ENCODE data around the gene ABCC2.

Gene ABCC2

GRCh38 chr10:99775850-99776249 lies 6.6 kb upstream of the ABCC2 start:
- DNase-seq (ENCODE audit: low spot score) = no peak

DNA sequence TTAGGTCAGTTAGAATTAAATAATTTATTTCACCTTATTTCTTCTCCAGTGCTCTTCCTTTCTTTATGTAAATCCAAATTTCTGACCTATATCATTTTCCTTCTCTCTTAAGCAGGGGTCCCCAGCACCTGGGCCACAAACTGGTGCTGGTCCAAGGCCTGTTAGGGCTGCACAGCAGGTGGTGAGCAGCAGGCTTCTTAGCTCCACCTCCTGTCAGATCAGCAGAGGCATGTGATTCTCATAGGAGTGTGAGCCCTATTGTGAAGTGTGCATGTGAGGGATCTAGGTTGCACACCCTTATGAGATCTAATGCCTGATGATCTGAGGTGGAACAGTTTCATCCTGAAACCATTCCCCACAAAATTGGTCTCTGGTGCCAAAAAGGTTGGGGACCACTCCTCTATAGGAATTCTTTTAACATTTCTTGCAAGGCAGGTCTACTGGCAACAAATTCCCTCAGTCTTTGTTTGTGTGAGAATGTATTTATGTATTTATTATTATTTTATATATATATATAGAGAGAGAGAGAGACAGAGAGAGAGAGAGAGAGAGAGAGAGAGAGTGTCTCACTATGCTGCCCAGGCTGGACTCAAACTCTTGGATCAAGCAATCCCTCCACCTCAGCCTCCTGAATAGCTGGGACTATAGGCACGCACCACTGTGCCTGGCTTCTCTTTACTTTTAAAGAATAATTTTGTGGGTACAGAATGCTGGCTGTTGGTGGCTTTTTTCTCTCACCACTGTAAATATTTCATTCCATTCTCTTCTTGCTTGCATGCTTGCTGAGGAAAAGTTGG lies 4.3 kb upstream of the ABCC2 start:
- DNase-seq (ENCODE audit: low spot score) = no peak

GRCh38 chr10:99779335-99779734 lies 3.1 kb upstream of the ABCC2 start:
- DNase-seq (ENCODE audit: low spot score) = no peak

DNA sequence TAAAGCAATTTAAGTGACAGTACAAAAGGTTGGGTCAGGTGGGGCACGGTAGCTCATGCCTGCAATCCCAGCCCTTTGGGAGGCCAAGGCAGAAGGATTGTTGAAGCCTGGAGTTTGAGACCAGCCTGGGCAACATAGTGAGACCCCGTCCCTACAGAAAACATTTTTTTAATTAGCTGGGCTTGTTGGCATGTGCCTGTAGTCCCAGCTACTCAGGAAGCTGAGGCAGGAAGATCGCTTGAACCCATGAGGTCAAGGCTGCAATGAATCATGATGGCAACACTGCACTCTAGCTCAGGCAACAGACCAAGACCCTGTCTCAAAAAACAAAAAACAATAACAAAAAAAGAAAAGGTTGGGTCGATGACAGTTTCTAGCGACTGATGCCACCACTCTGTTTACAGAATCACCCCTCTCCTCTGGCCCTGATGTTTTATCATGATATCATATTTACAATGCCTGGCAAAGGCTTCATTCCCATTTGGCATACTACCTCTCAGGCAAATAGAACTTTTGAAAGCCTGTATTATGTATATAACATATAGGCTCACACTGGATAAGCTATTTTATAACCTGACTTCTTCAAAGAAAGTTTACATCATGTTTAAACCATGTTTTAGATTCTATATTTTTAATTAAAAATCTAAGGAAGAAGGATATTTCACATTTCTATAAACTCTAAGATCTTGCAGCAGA lies 558 bp upstream of the ABCC2 start:
- no peak for DNase-seq (ENCODE audit: low spot score)

GRCh38 chr10:99784016-99784726 lies 1.7 kb downstream of the ABCC2 start:
- no peak for DNase-seq (ENCODE audit: low spot score)

DNA sequence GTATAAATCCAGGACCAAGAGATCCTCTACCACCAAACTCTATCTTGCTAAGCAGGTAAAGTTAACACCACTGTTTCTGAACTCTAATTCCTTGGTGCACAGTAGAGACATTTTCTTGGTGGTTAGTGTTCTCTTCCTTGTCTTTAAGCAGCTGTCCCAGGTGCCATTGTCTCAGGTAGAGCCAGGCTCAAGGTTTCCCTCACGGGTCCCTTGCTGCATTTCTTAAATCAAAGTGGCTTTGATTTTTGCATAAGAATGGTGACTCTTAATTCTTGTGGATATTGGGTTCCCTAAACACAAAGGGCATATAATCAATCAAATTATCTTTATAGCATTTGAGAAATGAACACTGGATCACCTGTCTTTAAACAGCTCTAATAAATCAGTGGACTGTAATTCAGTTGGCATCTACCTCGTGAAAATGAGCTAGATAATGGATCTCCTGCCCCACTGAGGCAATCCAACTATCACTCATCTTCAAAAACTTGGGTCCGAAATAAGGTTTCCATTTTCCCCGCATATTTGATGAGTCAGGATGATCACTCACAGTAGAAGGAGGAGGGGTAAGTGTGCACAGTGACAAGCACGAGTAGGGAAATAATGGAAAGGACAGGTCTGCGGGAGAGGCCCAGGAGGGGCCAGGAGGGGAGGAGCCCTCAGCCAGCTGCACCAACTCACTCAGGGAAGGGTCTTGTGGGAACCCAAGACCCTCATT lies 2.4 kb downstream of the ABCC2 start:
- no peak for DNase-seq (ENCODE audit: low spot score)

DNA sequence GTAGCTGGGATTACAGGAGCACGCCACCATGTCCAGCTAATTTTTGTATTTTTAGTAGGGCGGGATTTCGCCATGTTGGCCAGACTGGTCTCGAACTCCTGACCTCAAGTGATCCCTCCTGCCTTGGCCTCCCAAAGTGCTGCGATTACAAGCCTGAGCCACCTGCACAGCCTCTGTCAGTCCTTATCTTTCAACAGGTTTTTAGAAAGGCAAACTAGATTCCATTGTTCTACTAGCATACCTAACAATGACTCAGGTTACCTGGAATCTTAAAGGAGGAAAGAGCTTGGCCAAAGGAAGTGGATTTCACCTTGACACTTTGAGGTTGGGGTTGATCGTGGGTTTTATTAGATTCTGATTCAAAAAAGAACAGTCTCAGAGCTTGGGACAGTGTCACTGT lies 3.2 kb downstream of the ABCC2 start:
- DNase-seq (ENCODE audit: low spot score) = no peak

- DNase-seq (ENCODE audit: low spot score) = no peak
Observed at GRCh38 chr10:99787311-99787710, 4.9 kb downstream of the ABCC2 start.

DNA sequence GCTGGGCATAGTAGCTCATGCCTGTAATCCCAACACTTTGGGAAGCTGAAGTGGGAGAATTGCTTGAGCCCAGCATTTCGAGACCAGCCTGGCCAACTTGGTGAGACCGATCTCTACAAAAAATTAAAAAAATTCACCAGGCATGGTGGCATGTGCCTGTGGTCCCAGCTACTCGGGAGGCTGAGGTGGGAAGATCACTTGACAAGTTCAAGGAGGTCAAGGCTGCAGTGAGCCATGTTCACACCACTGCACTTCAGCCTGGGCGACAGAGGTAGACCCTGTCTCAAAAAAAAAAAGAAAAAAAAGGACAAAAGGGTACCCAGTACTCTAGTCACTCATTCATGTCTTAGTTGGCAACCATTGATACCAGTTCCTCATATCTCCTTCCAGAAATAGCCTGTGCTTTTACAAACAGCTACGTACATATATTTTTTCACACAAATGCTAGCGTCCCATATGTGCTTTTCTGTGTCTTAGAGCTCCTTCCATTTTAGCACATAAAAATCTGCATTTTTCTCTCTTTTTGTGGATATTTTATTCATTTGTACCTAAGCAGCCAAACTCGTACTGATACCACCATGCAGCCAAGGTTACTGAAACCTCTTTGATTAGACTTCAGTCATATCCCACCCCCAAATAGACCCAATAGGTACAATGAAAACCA lies 5.5 kb downstream of the ABCC2 start:
- no peak for DNase-seq (ENCODE audit: low spot score)

DNA sequence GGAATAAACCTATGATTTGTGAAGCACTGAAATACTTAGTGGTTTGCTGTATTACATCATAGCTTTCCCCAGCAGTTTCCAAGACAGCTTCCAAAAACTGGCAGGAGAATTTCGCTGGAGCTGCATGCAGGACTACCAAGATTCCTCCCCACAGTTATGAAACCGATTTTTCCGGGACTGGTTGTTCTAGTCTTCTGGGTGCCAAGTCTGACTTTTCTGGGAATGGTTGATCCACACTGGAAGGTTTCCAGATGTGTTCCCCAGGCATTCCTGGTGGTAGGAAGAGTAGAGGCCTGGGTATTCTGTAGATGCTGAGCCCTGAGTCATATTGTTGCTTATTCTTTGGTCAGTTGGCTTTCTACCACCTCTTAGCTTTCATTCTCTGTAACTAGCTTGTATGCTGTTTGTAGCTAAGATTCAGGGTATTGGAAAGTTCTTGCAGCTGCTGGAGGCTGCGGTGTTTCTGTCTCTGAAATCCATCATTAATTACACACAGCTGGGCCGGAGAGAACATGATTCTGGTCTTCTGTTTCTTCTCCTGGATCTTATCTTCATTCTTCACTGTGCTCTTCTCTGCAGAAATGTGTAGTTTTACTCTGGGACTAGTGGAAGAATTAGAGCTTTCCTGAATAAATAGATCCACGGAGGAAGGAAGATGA lies 6.3 kb downstream of the ABCC2 start:
- no peak for DNase-seq (ENCODE audit: low spot score)

- no peak for DNase-seq (ENCODE audit: low spot score)
Observed at GRCh38 chr10:99791831-99792230, 9.4 kb downstream of the ABCC2 start.

- no peak for DNase-seq (ENCODE audit: low spot score)
Observed at GRCh38 chr10:99793819-99794218, 11.4 kb downstream of the ABCC2 start.

DNA sequence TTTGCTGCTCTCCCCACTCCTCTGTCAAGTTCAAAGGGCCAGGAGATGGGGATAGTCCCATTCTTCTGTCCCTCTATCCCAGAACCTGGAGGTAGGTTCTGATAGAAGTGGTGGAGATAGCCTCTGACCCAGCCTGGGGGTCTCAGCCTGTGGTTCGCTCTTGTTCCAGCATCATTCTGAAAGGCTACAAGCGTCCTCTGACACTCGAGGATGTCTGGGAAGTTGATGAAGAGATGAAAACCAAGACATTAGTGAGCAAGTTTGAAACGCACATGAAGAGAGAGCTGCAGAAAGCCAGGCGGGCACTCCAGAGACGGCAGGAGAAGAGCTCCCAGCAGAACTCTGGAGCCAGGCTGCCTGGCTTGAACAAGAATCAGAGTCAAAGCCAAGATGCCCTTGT lies 14.5 kb downstream of the ABCC2 start:
- no peak for DNase-seq (ENCODE audit: low spot score)

GRCh38 chr10:99798031-99798430 lies 15.6 kb downstream of the ABCC2 start:
- no peak for DNase-seq (ENCODE audit: low spot score)

DNA sequence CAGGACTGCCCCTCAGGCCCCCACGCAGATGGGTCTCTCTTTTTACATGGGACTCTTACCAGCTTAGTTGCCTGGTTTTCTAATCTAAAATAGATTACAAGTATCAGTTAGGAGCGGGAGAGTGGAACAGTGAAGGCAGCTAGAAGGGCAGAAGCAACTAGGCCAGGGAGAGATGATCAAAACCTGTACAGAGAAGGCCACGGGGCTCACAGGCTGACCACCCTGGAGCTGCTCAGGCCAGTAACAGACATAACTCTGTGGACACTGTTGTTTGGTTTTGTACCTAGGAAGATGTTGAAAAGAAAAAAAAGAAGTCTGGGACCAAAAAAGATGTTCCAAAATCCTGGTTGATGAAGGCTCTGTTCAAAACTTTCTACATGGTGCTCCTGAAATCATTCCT lies 16.5 kb downstream of the ABCC2 start:
- no peak for DNase-seq (ENCODE audit: low spot score)

DNA sequence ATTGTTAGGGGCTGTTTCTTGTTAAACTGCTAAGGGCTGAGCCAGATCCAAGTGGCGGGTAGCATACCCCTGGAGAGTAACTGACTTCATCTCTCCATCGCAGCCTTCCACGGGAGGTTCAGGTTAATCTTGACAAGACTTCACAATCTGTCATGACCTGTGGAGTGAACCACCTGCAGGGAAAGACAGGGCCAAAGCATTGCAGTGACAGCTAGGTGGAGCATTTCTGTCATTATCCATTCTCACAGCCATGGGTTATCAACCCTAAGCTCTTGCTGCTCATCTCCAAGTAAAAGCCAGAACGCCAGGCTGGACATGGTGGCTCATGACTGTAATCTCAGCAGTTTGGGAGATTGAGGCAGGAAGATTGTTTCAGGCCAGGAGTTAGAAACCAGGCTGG lies 17.2 kb downstream of the ABCC2 start:
- no peak for DNase-seq (ENCODE audit: low spot score)

DNA sequence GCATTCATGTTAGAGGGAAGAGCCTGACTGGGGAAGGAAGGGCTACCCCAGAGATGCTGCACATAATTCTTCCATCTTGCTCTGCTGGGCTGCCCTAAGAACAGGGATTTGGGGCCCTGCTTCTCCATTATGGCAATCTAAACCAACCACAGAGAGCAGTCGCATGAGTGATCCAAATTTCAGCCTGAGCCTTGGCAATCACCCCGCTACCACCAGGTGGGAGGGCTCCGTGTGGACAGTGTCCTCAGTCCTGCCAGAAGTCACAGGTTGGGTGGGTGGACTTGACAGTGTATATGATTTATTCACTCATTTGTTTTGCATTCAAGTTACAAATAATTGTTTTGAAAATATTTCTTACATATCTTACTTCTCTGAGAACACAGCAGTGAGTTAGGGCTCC lies 22.0 kb downstream of the ABCC2 start:
- no peak for DNase-seq (ENCODE audit: low spot score)

DNA sequence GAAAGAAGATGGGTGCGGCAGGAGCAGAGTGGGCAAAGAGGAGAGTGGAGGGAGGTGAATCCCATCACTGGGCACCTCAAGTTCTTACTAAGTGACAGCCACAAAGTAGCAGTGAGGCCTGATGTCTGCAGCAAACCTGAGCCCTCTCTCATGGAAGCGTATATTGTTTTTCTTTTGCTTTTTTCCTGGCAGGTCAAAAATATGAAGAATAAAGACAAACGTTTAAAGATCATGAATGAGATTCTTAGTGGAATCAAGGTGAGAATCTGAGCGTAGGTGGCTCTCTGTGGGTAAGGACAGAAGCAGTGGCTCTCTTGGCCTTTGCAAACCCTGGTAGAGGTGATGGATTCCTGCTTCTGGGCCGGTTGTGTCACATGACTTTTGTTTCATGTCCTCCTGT lies 22.8 kb downstream of the ABCC2 start:
- DNase-seq (ENCODE audit: low spot score) = no peak

- no peak for DNase-seq (ENCODE audit: low spot score)
Observed at GRCh38 chr10:99806091-99806490, 23.7 kb downstream of the ABCC2 start.

DNA sequence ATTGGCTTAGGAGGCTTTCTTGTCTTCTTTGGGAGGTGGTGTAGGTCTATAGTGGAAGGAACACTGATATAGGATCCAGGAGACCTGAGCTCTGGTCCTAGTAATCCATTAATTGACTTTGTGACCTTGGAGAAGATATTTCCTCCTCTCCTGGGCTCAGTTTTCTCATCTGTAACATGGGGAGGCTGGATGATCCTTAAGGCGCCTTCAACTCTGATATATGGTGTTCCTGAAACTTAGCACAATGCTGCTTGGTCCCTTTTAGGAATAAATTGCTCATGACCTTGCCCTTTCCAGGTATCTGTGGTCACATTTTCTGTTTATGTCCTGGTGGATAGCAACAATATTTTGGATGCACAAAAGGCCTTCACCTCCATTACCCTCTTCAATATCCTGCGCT lies 25.3 kb downstream of the ABCC2 start:
- DNase-seq (ENCODE audit: low spot score) = no peak

DNA sequence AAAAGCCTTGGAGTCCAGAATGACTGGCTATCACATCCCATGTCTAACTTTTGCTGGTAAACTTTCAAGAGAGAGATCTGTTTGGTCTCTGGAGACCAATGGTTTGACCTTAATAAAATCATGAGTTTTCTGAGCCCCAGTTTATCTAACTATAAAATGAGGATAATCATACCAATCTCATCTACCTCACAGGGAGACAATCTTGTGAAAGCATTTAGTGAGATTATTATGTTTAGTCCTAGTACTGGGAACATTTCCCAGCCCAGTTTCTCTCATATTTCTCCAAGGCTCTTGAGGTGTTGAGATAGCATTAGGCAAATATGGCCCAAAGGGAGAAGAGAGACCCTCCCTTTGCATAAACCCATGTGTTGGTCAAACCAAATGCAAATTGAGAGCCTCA lies 25.8 kb downstream of the ABCC2 start:
- no peak for DNase-seq (ENCODE audit: low spot score)

Data from CD4-positive, alpha-beta T cell treated with Interleukin-6 at 100 ng/mL for 8 hours (primary cell).